GM23338 (cell line): ENCODE measurements around the gene PCSK1N. TPM values are rescaled to one million over a fixed set of nuclear protein-coding genes. Genes with fewer than 3 reads are reported as not detected.

Experiments used
- ATAC-seq: fragments of 200-7000 bp; cut with Tn5 transposase; 3 replicates; pipeline ENCODE4 v1.9.1; 2020
- DNase-seq: peaks from one replicate; pipeline ENCODE4 v3.0.0-alpha.2; 2015; ENCODE audit warnings: low spot score
- H2AFZ ChIP-seq: fragments of 200-600 bp; sonication (generic); 2 replicates; pipeline ENCODE4 v1.8.0; 2016; ENCODE audit warnings: antibody characterized with exemption, mild to moderate bottlenecking, moderate library complexity
- H3F3A ChIP-seq: fragments of 200-600 bp; sonication (generic); replicated peaks from 2 replicates; pipeline ENCODE4 v1.8.0; 2017; ENCODE audit warnings: antibody characterized with exemption, mixed run types, low read depth
- H3K27ac ChIP-seq: fragments of 200-600 bp; sonication (generic); 2 replicates; pipeline ENCODE4 v1.6.1; 2016; ENCODE audit warnings: low read depth
- H3K27me3 ChIP-seq: fragments of 200-600 bp; sonication (generic); 2 replicates; pipeline ENCODE4 v1.8.0; 2016; ENCODE audit warnings: mild to moderate bottlenecking, mixed run types, moderate library complexity; ENCODE audit not compliant: insufficient read depth
- H3K36me3 ChIP-seq: fragments of 200-600 bp; sonication (generic); 2 replicates; pipeline ENCODE4 v1.8.0; 2016; ENCODE audit warnings: mild to moderate bottlenecking; ENCODE audit not compliant: insufficient read depth
- H3K4me1 ChIP-seq: fragments of 200-600 bp; sonication (generic); 2 replicates; pipeline ENCODE4 v1.8.0; 2016; ENCODE audit warnings: mild to moderate bottlenecking, moderate library complexity; ENCODE audit not compliant: insufficient read depth
- H3K4me2 ChIP-seq: fragments of 200-600 bp; sonication (generic); 2 replicates; pipeline ENCODE4 v1.7.1; 2017; ENCODE audit warnings: mixed run types
- H3K4me3 ChIP-seq: fragments of 200-600 bp; sonication (generic); 2 replicates; pipeline ENCODE4 v1.6.1; 2016; ENCODE audit warnings: mixed run types
- H3K79me2 ChIP-seq: fragments of 200-600 bp; sonication (generic); replicated peaks from 2 replicates; pipeline ENCODE4 v1.8.0; 2017; ENCODE audit warnings: mild to moderate bottlenecking; ENCODE audit not compliant: insufficient read depth
- H3K9me2 ChIP-seq: fragments of 200-600 bp; sonication (generic); 2 replicates; pipeline ENCODE4 v1.8.0; 2017; ENCODE audit not compliant: insufficient read depth
- H4K20me1 ChIP-seq: fragments of 200-600 bp; sonication (generic); replicated peaks from 2 replicates; pipeline ENCODE4 v1.8.0; 2017; ENCODE audit warnings: mild to moderate bottlenecking; ENCODE audit not compliant: insufficient read depth
- H3K27ac Mint-ChIP-seq: 2 replicates; pipeline ENCODE4 v1.8.0; 2020; ENCODE audit warnings: inconsistent platforms, mild to moderate bottlenecking, moderate library complexity, mixed read lengths
- H3K27me3 Mint-ChIP-seq: 3 replicates; pipeline ENCODE4 v1.8.0; 2022; ENCODE audit warnings: low read depth, mild to moderate bottlenecking, moderate library complexity, mixed read lengths, inconsistent platforms; ENCODE audit not compliant: insufficient read depth, poor library complexity
- H3K36me3 Mint-ChIP-seq: 3 replicates; pipeline ENCODE4 v1.8.0; 2021; ENCODE audit warnings: low read depth, mild to moderate bottlenecking, inconsistent platforms, moderate library complexity, mixed read lengths
- H3K4me1 Mint-ChIP-seq: 3 replicates; pipeline ENCODE4 v1.8.0; 2020; ENCODE audit warnings: mild to moderate bottlenecking, inconsistent platforms, mixed read lengths
- H3K4me3 Mint-ChIP-seq: 3 replicates; pipeline ENCODE4 v1.8.0; 2021; ENCODE audit warnings: moderate library complexity, mild to moderate bottlenecking, inconsistent platforms, mixed read lengths
- H3K9me3 Mint-ChIP-seq: 3 replicates; pipeline ENCODE4 v1.8.0; 2020; ENCODE audit warnings: moderate library complexity, mild to moderate bottlenecking, inconsistent platforms, mixed read lengths
- EZH2 ChIP-seq: fragments of 200-600 bp; sonication (generic); IDR thresholded peaks from one replicate; pipeline ENCODE4 v1.8.0; 2017; ENCODE audit warnings: antibody characterized with exemption, mild to moderate bottlenecking, low read depth; ENCODE audit not compliant: unreplicated experiment
- EZH2phosphoT487 ChIP-seq: fragments of 200-600 bp; sonication (generic); IDR thresholded peaks from one replicate; pipeline ENCODE4 v1.8.1; 2018; ENCODE audit warnings: antibody characterized with exemption; ENCODE audit not compliant: unreplicated experiment
- JUNB ChIP-seq: IDR thresholded peaks from one replicate; pipeline ENCODE4 v1.6.1; 2016; ENCODE audit warnings: antibody characterized with exemption; ENCODE audit not compliant: unreplicated experiment
- NANOG ChIP-seq: IDR thresholded peaks from 2 replicates; pipeline ENCODE4 v1.6.1; 2016; ENCODE audit warnings: antibody characterized with exemption, borderline replicate concordance
- STAT1 ChIP-seq: IDR thresholded peaks from one replicate; pipeline ENCODE4 v1.6.1; 2016; ENCODE audit warnings: antibody characterized with exemption; ENCODE audit not compliant: unreplicated experiment
- ZNF331 ChIP-seq: fragments of 250-450 bp; sonication (Bioruptor Pico); IDR thresholded peaks from 2 replicates; pipeline ENCODE4 v1.5.0; 2020; ENCODE audit warnings: low read depth, mild to moderate bottlenecking, moderate library complexity
- ZNF462 ChIP-seq: fragments of 250-450 bp; sonication (Bioruptor Pico); IDR thresholded peaks from 2 replicates; pipeline ENCODE4 v1.5.0; 2020; ENCODE audit warnings: mild to moderate bottlenecking, moderate library complexity
- polyA plus RNA-seq: library from polyadenylated mRNA; unstranded; fragments of >200 nt; fragmentation: Nextera tagmentation; extraction: Ambion mirVana; gene quantifications from 2 replicates; pipeline ENCODE4 v1.2.1, GENCODE V29; 2016
- total RNA-seq: library from RNA; depleted of rRNA; stranded (reverse); fragments of >200 nt; shearing (Covaris generic); gene quantifications from 2 replicates; pipeline ENCODE4 v1.2.3, GENCODE V29; 2014
- TF ChIP-seq, protein P1 (sequence below), 2 experiments: fragments of 200-600 bp in 1 of 2; sonication (generic) in 1 of 2; conservative IDR thresholded peaks; 2 replicates each; pipeline versions ENCODE4 v1.5.1 to v1.6.1; 2016 to 2017; ENCODE audit warnings: antibody characterized with exemption in 2 of 2, low read depth in 2 of 2, mild to moderate bottlenecking in 2 of 2, moderate library complexity in 1 of 2

The PCSK1N gene
- total and polyA plus RNA-seq, 2 experiments from 2014 or later, result 12.8 to 15.6 TPM

DNA sequence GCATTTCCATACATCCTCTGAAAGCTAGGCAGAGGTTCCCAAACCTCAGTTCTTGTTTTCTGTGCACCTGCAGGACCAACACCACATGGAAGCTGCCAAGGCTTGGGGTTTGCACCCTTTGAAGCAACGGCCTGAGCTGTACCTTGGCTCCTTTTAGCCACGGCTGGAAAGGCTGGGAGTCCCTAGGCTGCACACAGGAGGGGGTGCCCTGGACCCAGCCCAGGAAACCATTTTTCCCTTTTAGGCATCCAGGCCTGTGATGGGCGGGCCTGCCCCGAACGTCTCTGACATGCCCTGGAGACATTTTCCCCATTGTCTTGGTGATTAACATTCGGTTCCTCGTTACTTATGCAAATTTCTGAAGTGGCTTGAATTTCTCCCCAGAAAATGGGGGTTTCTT, 17.4 kb upstream of the PCSK1N start (continued):
- TF ChIP-seq ZNF462 (CRISPR knock-in tag) (no peak), STAT1 (no peak)
- TF ChIP-seq, protein P1, sequence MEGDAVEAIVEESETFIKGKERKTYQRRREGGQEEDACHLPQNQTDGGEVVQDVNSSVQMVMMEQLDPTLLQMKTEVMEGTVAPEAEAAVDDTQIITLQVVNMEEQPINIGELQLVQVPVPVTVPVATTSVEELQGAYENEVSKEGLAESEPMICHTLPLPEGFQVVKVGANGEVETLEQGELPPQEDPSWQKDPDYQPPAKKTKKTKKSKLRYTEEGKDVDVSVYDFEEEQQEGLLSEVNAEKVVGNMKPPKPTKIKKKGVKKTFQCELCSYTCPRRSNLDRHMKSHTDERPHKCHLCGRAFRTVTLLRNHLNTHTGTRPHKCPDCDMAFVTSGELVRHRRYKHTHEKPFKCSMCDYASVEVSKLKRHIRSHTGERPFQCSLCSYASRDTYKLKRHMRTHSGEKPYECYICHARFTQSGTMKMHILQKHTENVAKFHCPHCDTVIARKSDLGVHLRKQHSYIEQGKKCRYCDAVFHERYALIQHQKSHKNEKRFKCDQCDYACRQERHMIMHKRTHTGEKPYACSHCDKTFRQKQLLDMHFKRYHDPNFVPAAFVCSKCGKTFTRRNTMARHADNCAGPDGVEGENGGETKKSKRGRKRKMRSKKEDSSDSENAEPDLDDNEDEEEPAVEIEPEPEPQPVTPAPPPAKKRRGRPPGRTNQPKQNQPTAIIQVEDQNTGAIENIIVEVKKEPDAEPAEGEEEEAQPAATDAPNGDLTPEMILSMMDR (conservative IDR thresholded peaks at IDR 0.05; ENCODE audit: low read depth in 2 of 2), result no peak

DNA sequence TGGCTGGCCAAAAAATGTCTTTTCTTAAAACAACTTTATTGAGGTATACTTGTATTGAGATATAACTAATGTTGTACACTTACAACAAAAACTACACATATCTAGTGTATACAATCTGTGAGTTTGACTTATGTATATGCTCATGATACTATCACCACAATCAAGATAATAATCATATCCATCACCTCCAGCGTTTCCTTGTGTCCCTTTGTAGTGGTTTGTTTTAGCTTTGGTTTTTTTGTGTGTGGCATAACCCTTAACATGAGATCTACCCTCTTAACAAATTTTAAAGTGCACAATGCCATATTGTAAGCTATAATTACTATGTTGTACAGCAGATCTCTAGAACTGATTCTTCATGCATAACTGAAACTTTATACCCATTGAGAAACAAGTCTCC, 13.4 kb upstream of the PCSK1N start:
- TF ChIP-seq ZNF462 (CRISPR knock-in tag) (no peak), NANOG (no peak), ZNF331 (no peak), EZH2phosphoT487 (no peak), JUNB (no peak), EZH2 (no peak)
- Mint-ChIP-seq H3K9me3 (peaks cover 18% of the 10 kb centered on the region), H3K36me3 (peaks cover 7% of the 10 kb centered on the region; the same call in 2 of the 3 replicates), H3K27me3 (peaks cover 2% of the 10 kb centered on the region), H3K4me3 (no peak overlapping the region), H3K27ac (no peak overlapping the region), H3K4me1 (no peaks in the 10 kb centered on the region)
- ATAC-seq (no peak), DNase-seq (no peak)
- no peak overlapping the region for H3K4me2 ChIP-seq
- H2AFZ ChIP-seq, result no peak overlapping the region
- no peaks in the 10 kb centered on the region for H3K79me2 ChIP-seq
- H3F3A ChIP-seq, result no peaks in the 10 kb centered on the region
- no peaks in the 10 kb centered on the region for H4K20me1 ChIP-seq
- no peaks in the 10 kb centered on the region for H3K27me3 ChIP-seq
- no peaks in the 10 kb centered on the region for H3K9me2 ChIP-seq
- H3K4me1 ChIP-seq, result no peaks in the 10 kb centered on the region
- no peaks in the 10 kb centered on the region for H3K36me3 ChIP-seq
- no peak overlapping the region for H3K4me3 ChIP-seq
- H3K27ac ChIP-seq, result no peak overlapping the region
